Brain pericyte (primary cell): Measurements from ENCODE around the gene TMEM62.
A peak's percentile ranks its signal among the peaks of the same experiment; 100 is the strongest.
"Not testable (repeated sequence)": the region's sequence is repeated elsewhere in the genome, so short reads cannot be mapped to it uniquely, and the experiment has no call there.

Experiments
- DNase-seq: peaks from one replicate; pipeline ENCODE4 v3.0.0-alpha.2; 2012; ENCODE audit warnings: low read depth, low spot score

TMEM62 gene

DNA sequence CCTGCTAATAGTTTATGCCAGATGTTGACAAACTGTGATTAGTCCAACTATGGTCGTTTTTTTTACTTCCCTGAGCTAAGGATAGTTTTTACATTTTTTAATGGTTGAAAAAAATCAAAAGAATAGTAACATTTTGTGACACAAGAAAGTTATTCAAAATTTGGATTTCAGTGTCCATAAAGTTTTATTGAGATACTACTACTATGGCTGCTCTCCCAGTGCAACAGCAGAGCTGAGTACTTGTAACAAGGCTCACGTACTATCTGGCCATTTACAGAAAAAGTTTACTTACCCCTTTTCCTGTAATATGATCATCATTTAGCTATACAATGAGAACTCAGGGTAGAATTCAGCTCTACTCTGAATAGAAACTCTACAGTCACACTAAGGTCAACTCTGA, 11.5 kb upstream of the TMEM62 start:
- no peak for DNase-seq

DNA sequence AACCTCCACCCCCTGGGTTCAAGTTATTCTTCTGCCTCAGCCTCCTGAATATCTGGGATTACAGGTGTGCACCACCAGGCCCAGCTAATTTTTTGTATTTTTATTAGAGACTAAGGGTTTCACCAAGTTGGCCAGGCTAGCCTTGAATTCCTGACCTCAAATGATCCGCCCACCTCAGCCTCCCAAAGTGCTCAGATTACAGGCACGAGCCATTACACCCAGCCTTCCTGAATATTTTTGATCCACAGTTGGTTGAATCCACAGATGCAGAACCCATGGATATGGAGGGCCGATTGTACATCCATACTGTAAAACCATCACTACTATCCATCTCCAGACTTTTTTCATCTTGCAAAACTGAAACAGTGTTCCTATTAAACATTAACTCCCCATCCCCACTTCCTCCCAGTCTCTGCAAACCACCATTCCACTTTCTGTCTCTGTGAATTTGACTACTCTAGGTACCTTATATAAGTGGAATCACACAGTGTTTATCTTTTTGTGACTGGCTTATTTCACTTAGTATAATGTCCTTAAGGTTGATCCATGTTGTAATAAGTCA, 8.2 kb upstream of the TMEM62 start:
- DNase-seq: no peak

DNA sequence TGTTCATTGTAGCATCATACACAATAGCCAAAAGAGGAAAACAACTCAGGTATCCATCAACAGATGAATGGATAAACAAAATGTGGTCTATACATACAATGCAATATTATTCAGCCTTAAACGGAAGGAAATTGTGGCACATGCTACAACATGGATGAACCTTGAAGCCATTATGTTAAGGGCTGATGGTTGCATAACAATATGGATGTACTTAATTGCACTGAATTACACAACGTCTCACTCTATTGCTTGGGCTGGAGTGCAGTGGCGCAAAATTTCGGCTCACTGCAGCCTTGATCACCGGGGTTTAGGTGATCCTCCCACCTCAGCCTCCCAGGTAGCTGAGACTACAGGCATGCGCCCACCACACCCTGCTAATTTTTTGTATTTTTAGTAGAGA, 7.0 kb upstream of the TMEM62 start:
- no peak for DNase-seq

DNA sequence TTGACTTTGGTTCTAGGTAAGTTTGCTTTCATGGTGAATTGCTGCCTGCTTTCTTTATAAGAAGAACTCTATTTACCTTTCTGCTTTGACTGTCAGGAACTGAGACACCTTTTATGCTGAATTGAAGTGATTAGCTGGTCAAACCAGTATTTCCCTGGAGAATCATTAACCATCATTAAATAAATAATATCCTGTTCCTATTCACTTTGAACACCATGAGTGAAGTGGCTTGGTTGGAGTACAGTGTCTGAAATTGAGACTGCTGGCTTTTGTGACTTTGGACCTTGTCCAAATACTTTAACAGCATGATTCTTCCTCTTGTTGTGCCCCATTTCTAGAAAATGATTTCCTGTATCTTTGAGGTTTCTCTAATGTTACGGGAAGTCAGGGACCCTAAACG, 5.6 kb upstream of the TMEM62 start:
- DNase-seq: no peak

DNA sequence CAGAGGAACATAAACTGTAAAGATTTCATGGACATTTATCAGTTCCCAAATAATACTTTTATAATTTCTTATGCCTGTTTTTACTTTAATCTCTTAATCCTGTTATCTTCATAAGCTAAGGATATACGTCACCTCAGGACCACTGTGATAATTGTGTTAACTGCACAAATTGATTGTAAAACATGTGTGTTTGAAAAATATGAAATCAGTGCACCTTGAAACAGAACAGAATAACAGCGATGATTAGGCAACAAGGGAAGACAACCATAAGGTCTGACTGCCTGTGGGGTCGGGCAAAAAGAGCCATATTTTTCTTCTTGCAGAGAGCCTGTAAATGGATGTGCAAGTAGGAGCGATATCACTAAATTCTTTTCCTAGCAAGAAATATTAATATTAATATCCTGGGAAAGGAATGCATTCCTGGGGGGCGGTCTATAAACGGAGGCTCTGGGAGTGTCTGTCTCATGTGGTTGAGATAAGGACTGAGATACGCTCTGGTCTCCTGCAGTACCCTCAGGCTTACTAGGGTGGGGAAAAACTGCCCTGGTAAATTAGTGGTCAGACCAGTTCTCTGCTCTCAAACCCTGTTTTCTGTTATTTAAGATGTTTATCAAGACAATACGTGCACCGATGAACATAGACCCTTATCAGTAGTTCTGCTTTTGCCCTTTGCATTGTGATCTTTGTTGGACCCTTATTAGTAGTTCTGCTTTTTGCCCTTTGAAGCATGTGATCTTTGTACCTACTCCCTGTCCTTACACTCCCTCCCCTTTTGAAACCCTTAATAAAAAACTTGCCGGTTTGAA, 5.0 kb upstream of the TMEM62 start:
- not testable (repeated sequence) for DNase-seq

DNA sequence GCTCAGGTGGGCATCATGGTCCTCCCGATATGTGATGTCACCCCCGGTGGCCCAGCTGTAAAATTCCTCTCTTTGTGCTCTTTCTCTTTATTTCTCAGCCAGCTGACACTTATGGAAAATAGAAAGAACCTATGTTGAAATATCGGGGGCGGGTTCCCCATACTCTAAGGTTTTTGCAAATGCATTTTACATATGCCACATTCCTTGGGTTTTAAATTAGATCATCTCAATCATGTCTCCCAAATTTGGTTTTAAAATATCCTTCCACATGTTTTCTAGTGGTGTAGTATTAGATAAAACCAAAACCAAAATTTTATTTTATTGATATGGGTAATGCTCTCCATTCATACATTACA, 4.4 kb upstream of the TMEM62 start:
- DNase-seq: no peak

DNA sequence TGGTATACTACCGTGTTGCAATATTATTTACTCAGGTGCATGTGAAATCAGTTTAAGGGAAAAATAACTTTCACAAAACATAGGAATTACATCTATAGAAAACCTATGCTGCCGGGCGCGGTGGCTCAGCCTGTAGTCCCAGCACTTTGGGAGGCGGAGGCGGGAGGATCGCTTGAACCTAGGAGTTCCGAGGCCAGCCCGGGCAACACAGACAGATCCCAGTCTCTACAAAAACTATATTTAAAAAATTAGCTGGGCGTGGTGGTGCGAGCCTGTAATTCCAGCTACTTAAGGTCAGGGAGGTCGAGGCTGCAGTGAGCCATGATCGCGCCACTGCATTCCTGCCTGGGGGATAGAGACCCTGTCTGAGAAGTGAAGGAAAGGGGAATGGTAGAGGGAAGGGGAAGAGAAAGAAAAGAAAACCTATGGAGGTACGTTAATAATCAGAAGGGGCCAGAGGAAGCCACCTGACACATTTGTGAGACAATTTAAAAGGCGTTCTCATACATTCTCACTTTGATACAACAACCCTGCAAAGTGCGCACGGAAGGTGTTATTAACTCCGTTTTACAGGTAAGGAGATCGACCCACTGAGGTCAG, 456 bp upstream of the TMEM62 start:
- no peak for DNase-seq

- DNase-seq: no peak
These were observed 810 bp downstream of the TMEM62 start for GRCh38 chr15:43134157-43134635.

GRCh38 chr15:43135351-43135750, 2.0 kb downstream of the TMEM62 start:
- DNase-seq: no peak

GRCh38 chr15:43143203-43143941, 10.0 kb downstream of the TMEM62 start:
- no peak for DNase-seq

DNA sequence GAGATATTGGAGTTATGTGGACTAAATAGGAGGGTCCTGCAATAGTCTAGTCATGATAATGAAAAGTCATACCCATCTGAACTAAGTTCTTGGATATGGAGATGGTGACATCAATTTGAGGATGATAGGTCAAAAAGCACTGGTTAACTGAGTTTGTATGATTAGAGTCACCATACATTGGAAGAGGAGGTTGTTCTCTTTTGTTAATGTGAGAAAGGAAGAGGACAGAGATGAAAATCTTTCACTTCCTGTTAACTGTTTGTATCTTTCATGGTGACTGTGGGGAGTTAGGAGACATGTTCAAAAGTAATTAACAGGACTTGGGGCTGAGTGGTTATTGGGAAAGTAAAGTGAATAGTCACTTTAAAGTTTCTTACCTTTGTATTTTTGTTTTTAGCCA, 11.1 kb downstream of the TMEM62 start:
- no peak for DNase-seq

DNA sequence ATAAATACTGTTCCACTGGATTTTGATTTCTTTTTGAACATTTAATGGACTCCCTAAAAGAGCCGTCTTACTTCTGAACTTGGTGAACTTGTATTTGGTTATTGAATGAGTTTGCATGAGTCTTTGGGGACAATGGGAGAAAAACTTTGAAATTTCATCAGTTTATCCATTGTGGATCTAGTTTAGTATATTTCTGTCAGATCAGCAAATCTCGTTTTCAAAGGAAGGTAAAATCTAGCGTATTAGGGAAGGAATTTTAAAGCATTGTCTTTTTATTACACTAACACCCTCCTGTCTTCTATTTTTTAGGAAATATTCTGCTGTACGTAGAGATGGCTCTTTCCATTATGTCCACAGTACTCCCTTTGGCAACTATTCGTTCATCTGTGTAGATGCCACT, 12.8 kb downstream of the TMEM62 start:
- DNase-seq: no peak

DNA sequence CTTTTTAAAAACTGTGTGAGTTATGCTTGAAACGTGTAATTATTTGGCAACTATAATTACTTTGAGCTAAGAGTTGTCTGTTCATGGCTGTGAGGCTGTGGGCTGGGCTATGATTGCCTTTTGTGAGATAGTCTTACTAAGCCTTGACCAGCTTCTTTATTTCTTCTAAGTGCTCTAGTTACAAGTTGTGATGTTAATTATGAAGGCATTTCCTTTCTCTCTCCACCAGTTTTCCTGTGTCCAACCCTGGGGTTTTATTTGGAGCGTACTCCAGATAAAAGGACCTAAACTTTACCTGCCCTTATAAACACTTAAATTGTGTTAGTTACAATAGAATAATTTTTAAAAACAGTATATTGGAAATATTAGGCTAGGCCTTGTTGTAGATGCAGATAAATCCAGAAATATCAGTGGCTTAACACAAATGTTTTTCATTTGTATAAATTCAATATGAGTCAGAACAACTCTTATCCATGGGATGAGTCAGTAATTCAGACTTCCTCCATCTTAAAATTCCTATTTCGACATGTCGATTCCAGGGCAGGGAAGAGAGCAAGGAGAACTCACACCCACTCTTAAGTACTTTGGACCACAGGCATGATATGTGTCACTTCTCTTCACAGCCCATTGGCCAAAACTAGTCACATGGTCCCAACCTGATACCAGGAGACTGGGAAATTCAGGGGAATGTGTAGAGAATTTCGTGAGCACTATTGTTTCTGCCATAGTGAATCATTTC, 17.0 kb downstream of the TMEM62 start:
- no peak for DNase-seq

DNA sequence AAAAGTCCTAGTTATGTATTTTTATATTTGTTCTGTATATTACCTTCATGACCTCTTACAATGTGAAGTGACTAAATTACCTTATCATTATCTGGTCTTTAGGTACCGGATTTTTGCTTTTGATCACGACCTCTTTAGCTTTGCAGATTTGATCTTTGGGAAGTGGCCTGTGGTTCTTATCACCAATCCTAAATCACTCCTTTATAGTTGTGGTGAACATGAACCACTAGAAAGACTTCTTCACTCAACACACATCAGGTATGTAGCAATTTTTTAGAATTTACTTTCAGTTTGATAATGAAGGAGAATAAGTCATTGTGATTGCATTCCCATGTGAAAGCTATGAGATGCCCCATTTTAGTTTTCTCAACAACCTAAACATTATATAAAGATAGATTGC, 18.3 kb downstream of the TMEM62 start:
- no peak for DNase-seq

DNA sequence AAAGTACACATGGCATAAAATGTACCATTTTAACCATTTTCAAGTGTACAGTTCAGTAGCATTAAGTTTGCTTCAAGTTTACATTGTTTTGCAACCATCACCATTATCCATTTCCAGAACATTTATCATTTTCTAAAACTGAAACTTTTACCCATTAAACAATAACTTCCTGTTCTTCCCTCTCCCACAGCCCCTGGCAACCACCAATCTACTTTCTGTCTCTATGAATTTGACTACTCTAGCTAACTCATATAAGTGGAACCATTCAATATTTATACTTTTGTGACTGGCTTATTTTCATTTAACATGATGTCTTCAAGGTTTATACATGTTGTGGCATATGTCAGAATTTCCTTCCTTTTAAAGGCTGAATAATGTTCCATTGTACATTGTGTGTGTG, 19.9 kb downstream of the TMEM62 start:
- DNase-seq: no peak

DNA sequence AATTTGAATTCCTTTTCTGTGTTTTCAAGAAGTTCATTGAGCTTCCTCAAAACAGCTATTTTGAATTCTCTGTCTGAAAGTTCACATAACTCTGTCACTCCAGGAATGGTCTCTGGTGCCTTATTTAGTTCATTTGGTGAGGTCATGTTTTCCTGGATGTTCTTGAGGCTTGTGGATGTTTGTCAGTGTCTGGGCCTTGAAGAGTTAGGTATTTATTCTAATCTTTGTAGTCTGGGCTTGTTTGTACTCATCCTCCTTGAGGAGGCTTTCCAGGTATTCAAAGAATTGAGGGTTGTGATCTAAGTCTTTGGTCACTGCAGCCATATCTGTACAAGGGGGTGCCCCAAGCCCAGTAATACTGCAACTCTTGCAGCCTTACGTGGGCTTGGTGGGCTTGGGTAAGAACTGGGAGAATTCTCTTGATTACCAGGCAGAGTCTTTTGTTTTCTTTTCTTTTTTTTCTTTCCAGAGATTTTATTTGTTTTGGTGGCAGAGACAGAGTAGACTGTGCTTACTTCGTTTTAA, 32.5 kb downstream of the TMEM62 start:
- no peak for DNase-seq

GRCh38 chr15:43167261-43167660, 33.9 kb downstream of the TMEM62 start:
- not testable (repeated sequence) for DNase-seq

- DNase-seq: peak; percentile 53
These were observed 35.1 kb downstream of the TMEM62 start for GRCh38 chr15:43168192-43169107.

DNA sequence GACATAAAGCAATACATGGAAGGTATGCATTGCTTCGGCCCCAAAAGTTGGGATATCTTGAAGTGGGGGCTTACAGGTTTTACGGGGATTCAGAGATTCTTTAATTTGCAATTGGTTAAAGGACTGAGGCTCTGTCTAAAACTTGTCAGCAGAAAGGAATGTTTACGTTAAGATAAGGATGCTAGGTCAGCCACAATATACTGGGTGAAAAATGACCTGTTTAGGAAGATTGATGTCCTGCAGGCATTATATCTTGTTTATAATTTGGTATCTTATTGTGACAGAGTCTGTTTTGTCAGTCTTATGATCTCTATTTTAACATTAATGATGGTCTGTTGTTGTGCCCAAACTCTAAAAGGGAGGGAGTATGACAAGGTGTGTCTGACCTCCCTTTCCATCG, 36.5 kb downstream of the TMEM62 start:
- no peak for DNase-seq

DNA sequence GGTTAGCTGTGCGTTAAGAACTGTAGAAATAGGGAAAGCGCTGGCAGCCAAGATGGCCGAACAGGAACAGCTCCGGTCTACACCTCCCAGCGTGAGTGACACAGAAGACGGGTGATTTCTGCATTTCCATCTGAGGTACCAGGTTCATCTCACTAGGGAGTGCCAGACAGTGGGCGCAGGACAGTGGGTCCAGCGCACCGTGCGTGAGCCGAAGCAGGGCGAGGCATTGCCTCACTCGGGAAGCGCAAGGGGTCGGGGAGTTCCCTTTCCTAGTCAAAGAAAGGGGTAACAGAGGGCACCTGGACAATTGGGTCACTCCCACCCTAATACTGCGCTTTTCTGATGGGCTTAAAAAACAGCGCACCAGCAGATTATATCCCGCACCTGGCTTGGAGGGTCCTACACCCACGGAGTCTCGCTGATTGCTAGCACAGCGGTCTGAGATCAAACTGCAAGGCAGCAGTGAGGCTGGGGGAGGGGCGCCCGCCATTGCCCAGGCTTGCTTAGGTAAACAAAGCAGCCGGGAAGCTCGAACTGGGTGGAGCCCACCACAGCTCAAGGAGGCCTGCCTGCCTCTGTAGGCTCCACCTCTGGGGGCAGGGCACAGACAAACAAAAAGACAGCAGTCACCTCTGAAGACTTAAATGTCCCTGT, 42.4 kb downstream of the TMEM62 start:
- not testable (repeated sequence) for DNase-seq
